H1 (cell line): Measurements from ENCODE around the gene EXD2. TPM values are rescaled to one million over a fixed set of nuclear protein-coding genes. Genes with fewer than 3 reads are reported as not detected.

Experiments used
- GABPA ChIP-seq: IDR thresholded peaks from 2 replicates; pipeline ENCODE4 v1.6.1; 2011; ENCODE audit warnings: mild to moderate bottlenecking, low read length, moderate library complexity, borderline replicate concordance; ENCODE audit not compliant: insufficient read depth
- GTF2F1 ChIP-seq: IDR thresholded peaks from 2 replicates; pipeline ENCODE4 v1.6.1; 2012; ENCODE audit warnings: low read depth, low read length, improper control_type of control experiment, borderline replicate concordance
- SP1 ChIP-seq: IDR thresholded peaks from 2 replicates; pipeline ENCODE4 v1.6.1; 2011; ENCODE audit warnings: low read depth, low read length
- TBP ChIP-seq: IDR thresholded peaks from 2 replicates; pipeline ENCODE4 v1.6.1; 2011; ENCODE audit warnings: low read depth, low read length, improper control_type of control experiment
- TCF12 ChIP-seq: IDR thresholded peaks from 2 replicates; pipeline ENCODE4 v1.6.1; 2011; ENCODE audit warnings: low read depth, mild to moderate bottlenecking, low read length
- polyA plus RNA-seq, 7 experiments: library from polyadenylated mRNA; depleted of rRNA in 3 of 7; stranded (reverse) in 5 of 7; unstranded in 2 of 7; fragments of >200 nt in 5 of 7; fragments of 200-250 nt in 2 of 7; gene quantifications; 1 replicate in 5 of 7; 2 replicates in 1 of 7; 4 replicates in 1 of 7; pipeline versions ENCODE4 v1.2.1 to v1.2.3, GENCODE V29; 2011 to 2013; ENCODE audit warnings: missing spikeins in 2 of 7, mixed read lengths in 2 of 7
- total RNA-seq: library from RNA; stranded (reverse); fragmentation: NEBNext Ultra II Directional; extraction: Animal tissue kit (Norgen Biotek cat#: 25700); gene quantifications from 2 replicates; pipeline ENCODE4 v1.2.1, GENCODE V29; 2021
- TF ChIP-seq, protein P1 (sequence below): fragments of 300-600 bp; sonication (generic); IDR thresholded peaks from 2 replicates; pipeline ENCODE4 v1.7.1; 2012; ENCODE audit warnings: low read length, moderate library complexity, mild to moderate bottlenecking, inconsistent platforms; ENCODE audit not compliant: insufficient replicate concordance

Gene EXD2
- total and polyA plus RNA-seq, 2 of the 8 experiments (the other 6 are each of a cell fraction or from before 2014, with no cell fraction given), result 11.9 to 25.9 TPM

DNA sequence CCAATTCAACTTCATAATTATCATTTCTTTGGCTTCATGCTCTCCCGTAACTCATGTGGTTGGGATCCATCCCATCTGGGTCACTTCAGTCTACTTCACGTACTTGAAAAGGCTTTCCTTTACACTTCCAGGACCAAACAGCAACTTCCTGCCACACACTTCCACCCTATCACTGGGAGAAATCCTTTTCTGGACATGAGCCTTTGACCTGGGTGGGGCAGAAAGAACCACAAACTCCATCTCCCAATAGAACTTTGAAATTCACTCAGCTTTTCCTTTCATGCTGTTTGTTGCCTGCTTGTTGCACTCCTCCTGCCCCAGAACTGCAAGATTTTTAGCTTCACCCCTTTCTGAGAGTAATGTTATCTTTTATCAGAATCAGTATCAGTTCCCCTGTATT, 50.3 kb downstream of the EXD2 start (continued):
- TF ChIP-seq, protein P1, sequence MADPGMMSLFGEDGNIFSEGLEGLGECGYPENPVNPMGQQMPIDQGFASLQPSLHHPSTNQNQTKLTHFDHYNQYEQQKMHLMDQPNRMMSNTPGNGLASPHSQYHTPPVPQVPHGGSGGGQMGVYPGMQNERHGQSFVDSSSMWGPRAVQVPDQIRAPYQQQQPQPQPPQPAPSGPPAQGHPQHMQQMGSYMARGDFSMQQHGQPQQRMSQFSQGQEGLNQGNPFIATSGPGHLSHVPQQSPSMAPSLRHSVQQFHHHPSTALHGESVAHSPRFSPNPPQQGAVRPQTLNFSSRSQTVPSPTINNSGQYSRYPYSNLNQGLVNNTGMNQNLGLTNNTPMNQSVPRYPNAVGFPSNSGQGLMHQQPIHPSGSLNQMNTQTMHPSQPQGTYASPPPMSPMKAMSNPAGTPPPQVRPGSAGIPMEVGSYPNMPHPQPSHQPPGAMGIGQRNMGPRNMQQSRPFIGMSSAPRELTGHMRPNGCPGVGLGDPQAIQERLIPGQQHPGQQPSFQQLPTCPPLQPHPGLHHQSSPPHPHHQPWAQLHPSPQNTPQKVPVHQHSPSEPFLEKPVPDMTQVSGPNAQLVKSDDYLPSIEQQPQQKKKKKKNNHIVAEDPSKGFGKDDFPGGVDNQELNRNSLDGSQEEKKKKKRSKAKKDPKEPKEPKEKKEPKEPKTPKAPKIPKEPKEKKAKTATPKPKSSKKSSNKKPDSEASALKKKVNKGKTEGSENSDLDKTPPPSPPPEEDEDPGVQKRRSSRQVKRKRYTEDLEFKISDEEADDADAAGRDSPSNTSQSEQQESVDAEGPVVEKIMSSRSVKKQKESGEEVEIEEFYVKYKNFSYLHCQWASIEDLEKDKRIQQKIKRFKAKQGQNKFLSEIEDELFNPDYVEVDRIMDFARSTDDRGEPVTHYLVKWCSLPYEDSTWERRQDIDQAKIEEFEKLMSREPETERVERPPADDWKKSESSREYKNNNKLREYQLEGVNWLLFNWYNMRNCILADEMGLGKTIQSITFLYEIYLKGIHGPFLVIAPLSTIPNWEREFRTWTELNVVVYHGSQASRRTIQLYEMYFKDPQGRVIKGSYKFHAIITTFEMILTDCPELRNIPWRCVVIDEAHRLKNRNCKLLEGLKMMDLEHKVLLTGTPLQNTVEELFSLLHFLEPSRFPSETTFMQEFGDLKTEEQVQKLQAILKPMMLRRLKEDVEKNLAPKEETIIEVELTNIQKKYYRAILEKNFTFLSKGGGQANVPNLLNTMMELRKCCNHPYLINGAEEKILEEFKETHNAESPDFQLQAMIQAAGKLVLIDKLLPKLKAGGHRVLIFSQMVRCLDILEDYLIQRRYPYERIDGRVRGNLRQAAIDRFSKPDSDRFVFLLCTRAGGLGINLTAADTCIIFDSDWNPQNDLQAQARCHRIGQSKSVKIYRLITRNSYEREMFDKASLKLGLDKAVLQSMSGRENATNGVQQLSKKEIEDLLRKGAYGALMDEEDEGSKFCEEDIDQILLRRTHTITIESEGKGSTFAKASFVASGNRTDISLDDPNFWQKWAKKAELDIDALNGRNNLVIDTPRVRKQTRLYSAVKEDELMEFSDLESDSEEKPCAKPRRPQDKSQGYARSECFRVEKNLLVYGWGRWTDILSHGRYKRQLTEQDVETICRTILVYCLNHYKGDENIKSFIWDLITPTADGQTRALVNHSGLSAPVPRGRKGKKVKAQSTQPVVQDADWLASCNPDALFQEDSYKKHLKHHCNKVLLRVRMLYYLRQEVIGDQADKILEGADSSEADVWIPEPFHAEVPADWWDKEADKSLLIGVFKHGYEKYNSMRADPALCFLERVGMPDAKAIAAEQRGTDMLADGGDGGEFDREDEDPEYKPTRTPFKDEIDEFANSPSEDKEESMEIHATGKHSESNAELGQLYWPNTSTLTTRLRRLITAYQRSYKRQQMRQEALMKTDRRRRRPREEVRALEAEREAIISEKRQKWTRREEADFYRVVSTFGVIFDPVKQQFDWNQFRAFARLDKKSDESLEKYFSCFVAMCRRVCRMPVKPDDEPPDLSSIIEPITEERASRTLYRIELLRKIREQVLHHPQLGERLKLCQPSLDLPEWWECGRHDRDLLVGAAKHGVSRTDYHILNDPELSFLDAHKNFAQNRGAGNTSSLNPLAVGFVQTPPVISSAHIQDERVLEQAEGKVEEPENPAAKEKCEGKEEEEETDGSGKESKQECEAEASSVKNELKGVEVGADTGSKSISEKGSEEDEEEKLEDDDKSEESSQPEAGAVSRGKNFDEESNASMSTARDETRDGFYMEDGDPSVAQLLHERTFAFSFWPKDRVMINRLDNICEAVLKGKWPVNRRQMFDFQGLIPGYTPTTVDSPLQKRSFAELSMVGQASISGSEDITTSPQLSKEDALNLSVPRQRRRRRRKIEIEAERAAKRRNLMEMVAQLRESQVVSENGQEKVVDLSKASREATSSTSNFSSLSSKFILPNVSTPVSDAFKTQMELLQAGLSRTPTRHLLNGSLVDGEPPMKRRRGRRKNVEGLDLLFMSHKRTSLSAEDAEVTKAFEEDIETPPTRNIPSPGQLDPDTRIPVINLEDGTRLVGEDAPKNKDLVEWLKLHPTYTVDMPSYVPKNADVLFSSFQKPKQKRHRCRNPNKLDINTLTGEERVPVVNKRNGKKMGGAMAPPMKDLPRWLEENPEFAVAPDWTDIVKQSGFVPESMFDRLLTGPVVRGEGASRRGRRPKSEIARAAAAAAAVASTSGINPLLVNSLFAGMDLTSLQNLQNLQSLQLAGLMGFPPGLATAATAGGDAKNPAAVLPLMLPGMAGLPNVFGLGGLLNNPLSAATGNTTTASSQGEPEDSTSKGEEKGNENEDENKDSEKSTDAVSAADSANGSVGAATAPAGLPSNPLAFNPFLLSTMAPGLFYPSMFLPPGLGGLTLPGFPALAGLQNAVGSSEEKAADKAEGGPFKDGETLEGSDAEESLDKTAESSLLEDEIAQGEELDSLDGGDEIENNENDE, result no peak
- TF ChIP-seq TCF12 (no peak), SP1 (no peak), GTF2F1 (no peak), GABPA (no peak), TBP (no peak)
